ENCODE measurements around the gene ABCB6. TPM values are rescaled to one million over a fixed set of nuclear protein-coding genes. Genes with fewer than 3 reads are reported as not detected.

The ABCB6 gene
- total and polyA plus RNA-seq, 2 donors (not counting 1 experiment from before 2014, with no cell fraction given), result 12.5 to 49.5 TPM

- no peak overlapping the region for H3K27ac ChIP-seq (ENCODE audit: insufficient read depth, low read length)
- peaks cover 16% of the 10 kb centered on the region for H3K4me1 ChIP-seq (ENCODE audit: control insufficient read depth, extremely low read depth, insufficient read depth, low read length)
- DNase-seq (ENCODE audit: low read depth in 2 of 2), result no peak
- no peaks in the 10 kb centered on the region for H3K9me3 ChIP-seq (ENCODE audit: control insufficient read depth, insufficient read depth, low read depth, low read length)
- H3K4me2 ChIP-seq (ENCODE audit: extremely low read depth, insufficient read depth, low read length), result no peak overlapping the region
- peaks cover 2% of the 10 kb centered on the region for H3K79me2 ChIP-seq (ENCODE audit: control insufficient read depth, insufficient read depth, low read length)
- H3K27me3 ChIP-seq (ENCODE audit: control insufficient read depth, insufficient read depth, low read length), result no peaks in the 10 kb centered on the region
- no peak overlapping the region for H3K4me3 ChIP-seq (replicated peaks in 1 of 4; ENCODE audit: control extremely low read depth in 1 of 4, insufficient read depth in 1 of 4, low read depth in 3 of 4, low read length in 4 of 4)
- TF ChIP-seq CTCF (conservative IDR thresholded peaks at IDR 0.05 in 1 of 2, IDR thresholded peaks at IDR 0.05 in 1 of 2; ENCODE audit: low read depth in 1 of 2, low read length in 2 of 2), result no peak
- TF ChIP-seq EZH2 (IDR thresholded peaks at IDR 0.05; ENCODE audit: low read length, missing control alignments), result no peak
- peaks cover 33% of the 10 kb centered on the region for H3K36me3 ChIP-seq (ENCODE audit: control insufficient read depth, insufficient read depth, low read length)
- H3K9ac ChIP-seq (ENCODE audit: insufficient read depth, low read length), result no peak overlapping the region
- H4K20me1 ChIP-seq (ENCODE audit: control insufficient read depth, extremely low read depth, insufficient read depth, low read length), result no peaks in the 10 kb centered on the region
- no peak overlapping the region for H2AFZ ChIP-seq (ENCODE audit: low read length)
Measured at GRCh38 chr2:219210886-219211362, 7.8 kb downstream of the ABCB6 start.

GRCh38 chr2:219210196-219210885 lies 8.4 kb downstream of the ABCB6 start:
- no peaks in the 10 kb centered on the region for H4K20me1 ChIP-seq (ENCODE audit: control insufficient read depth, extremely low read depth, insufficient read depth, low read length)
- no peak overlapping the region for H3K4me2 ChIP-seq (ENCODE audit: extremely low read depth, insufficient read depth, low read length)
- H2AFZ ChIP-seq (ENCODE audit: low read length), result no peak overlapping the region
- H3K4me1 ChIP-seq (ENCODE audit: control insufficient read depth, extremely low read depth, insufficient read depth, low read length), result peaks cover 16% of the 10 kb centered on the region
- TF ChIP-seq EZH2 (IDR thresholded peaks at IDR 0.05; ENCODE audit: low read length, missing control alignments) (no peak), CTCF (conservative IDR thresholded peaks at IDR 0.05 in 1 of 2, IDR thresholded peaks at IDR 0.05 in 1 of 2; ENCODE audit: low read depth in 1 of 2, low read length in 2 of 2) (no peak)
- H3K9ac ChIP-seq (ENCODE audit: insufficient read depth, low read length), result no peak overlapping the region
- no peak overlapping the region for H3K4me3 ChIP-seq (replicated peaks in 1 of 4; ENCODE audit: control extremely low read depth in 1 of 4, insufficient read depth in 1 of 4, low read depth in 3 of 4, low read length in 4 of 4)
- H3K9me3 ChIP-seq (ENCODE audit: control insufficient read depth, insufficient read depth, low read depth, low read length), result no peaks in the 10 kb centered on the region
- no peak overlapping the region for H3K27ac ChIP-seq (ENCODE audit: insufficient read depth, low read length)
- no peak for DNase-seq (ENCODE audit: low read depth in 2 of 2)
- no peaks in the 10 kb centered on the region for H3K27me3 ChIP-seq (ENCODE audit: control insufficient read depth, insufficient read depth, low read length)
- peaks cover 2% of the 10 kb centered on the region for H3K79me2 ChIP-seq (ENCODE audit: control insufficient read depth, insufficient read depth, low read length)
- peaks cover 33% of the 10 kb centered on the region for H3K36me3 ChIP-seq (ENCODE audit: control insufficient read depth, insufficient read depth, low read length)

GRCh38 chr2:219209236-219210195 lies 9.2 kb downstream of the ABCB6 start:
- H3K27me3 ChIP-seq (ENCODE audit: control insufficient read depth, insufficient read depth, low read length), result peaks cover 2% of the 10 kb centered on the region
- peaks cover 30% of the 10 kb centered on the region for H3K36me3 ChIP-seq (ENCODE audit: control insufficient read depth, insufficient read depth, low read length)
- H2AFZ ChIP-seq (ENCODE audit: low read length), result no peak overlapping the region
- H3K4me1 ChIP-seq (ENCODE audit: control insufficient read depth, extremely low read depth, insufficient read depth, low read length), result peaks cover 16% of the 10 kb centered on the region
- DNase-seq (ENCODE audit: low read depth in 2 of 2), result no peak
- H3K4me3 ChIP-seq (replicated peaks in 1 of 4; ENCODE audit: control extremely low read depth in 1 of 4, insufficient read depth in 1 of 4, low read depth in 3 of 4, low read length in 4 of 4), result no peak overlapping the region
- no peak overlapping the region for H3K27ac ChIP-seq (ENCODE audit: insufficient read depth, low read length)
- H3K9ac ChIP-seq (ENCODE audit: insufficient read depth, low read length), result no peak overlapping the region
- TF ChIP-seq CTCF (conservative IDR thresholded peaks at IDR 0.05 in 1 of 2, IDR thresholded peaks at IDR 0.05 in 1 of 2; ENCODE audit: low read depth in 1 of 2, low read length in 2 of 2), result no peak
- TF ChIP-seq EZH2 (IDR thresholded peaks at IDR 0.05; ENCODE audit: low read length, missing control alignments), result no peak
- no peak overlapping the region for H3K4me2 ChIP-seq (ENCODE audit: extremely low read depth, insufficient read depth, low read length)
- no peaks in the 10 kb centered on the region for H4K20me1 ChIP-seq (ENCODE audit: control insufficient read depth, extremely low read depth, insufficient read depth, low read length)
- H3K9me3 ChIP-seq (ENCODE audit: control insufficient read depth, insufficient read depth, low read depth, low read length), result no peaks in the 10 kb centered on the region
- H3K79me2 ChIP-seq (ENCODE audit: control insufficient read depth, insufficient read depth, low read length), result peaks cover 2% of the 10 kb centered on the region

Data from fibroblast of lung (primary cell).